Measurements from ENCODE around the gene SFTA2.

GRCh38 chr6:30928677-30929076, 3.3 kb downstream of the SFTA2 start:
- TF ChIP-seq REST (IDR thresholded peaks at IDR 0.05; ENCODE audit: insufficient replicate concordance, low read depth) (no peak), CTCF (IDR thresholded peaks at IDR 0.05; ENCODE audit: insufficient read depth, low read length) (no peak), SPI1 (IDR thresholded peaks at IDR 0.05; ENCODE audit: borderline replicate concordance, low read depth) (no peak)
